Activated CD4-positive, alpha-beta T cell treated with anti-CD3 and anti-CD28 coated beads for 36 hours (primary cell): ENCODE data around the gene FYN. TPM values are rescaled to one million over a fixed set of nuclear protein-coding genes. Genes with fewer than 3 reads are reported as not detected.

Experiments used
- ATAC-seq: fragments of 200-7000 bp; cut with Tn5 transposase; one replicate; pipeline ENCODE4 v1.10.0; 2021; ENCODE audit warnings: mild to moderate bottlenecking, moderate library complexity
- CTCF ChIA-PET: fragments of 350-600 bp; sonication (Branson Sonifier 250); formaldehyde crosslinking; loops from one replicate; lab custom pipeline; 2021; ENCODE audit warnings: antibody characterized with exemption; lab: Charles Lee
- POLR2A ChIA-PET: fragments of 350-600 bp; sonication (Branson Sonifier 250); formaldehyde crosslinking; loops from one replicate; lab custom pipeline; 2021; ENCODE audit warnings: antibody characterized with exemption, inconsistent platforms; lab: Charles Lee
- DNase-seq: peaks from one replicate; pipeline ENCODE4 v3.0.0-alpha.2; 2020
- H3K27ac Mint-ChIP-seq: one replicate; pipeline ENCODE4 v1.8.0; 2021; ENCODE audit warnings: mixed read lengths
- H3K27me3 Mint-ChIP-seq: one replicate; pipeline ENCODE4 v1.8.0; 2021; ENCODE audit warnings: mixed read lengths
- H3K36me3 Mint-ChIP-seq: one replicate; pipeline ENCODE4 v1.8.0; 2021; ENCODE audit warnings: low read depth, mixed read lengths
- H3K4me1 Mint-ChIP-seq: one replicate; pipeline ENCODE4 v1.8.0; 2021; ENCODE audit warnings: mixed read lengths
- H3K4me3 Mint-ChIP-seq: one replicate; pipeline ENCODE4 v1.8.0; 2021; ENCODE audit warnings: mild to moderate bottlenecking, moderate library complexity, mixed read lengths
- H3K9me3 Mint-ChIP-seq: one replicate; pipeline ENCODE4 v1.8.0; 2021; ENCODE audit warnings: low read depth, mixed read lengths
- intact Hi-C, 2 experiments: fragments of 100-400 bp; cut with DNase I in 1 of 2; cut with micrococcal nuclease in 1 of 2; formaldehyde crosslinking; loops; one replicate each; pipeline versions ENCODE4 v1.14.2 to v1.15.1; 2022 to 2024; cut with DNase I, micrococcal nuclease
- total RNA-seq, 2 experiments: library from RNA; stranded (reverse); gene quantifications; one replicate each; pipeline ENCODE4 v1.2.3, GENCODE V29; 2021

The FYN gene
- total RNA-seq, 2 experiments from 2014 or later, result 345 to 504 TPM

GRCh38 chr6:111865909-111866546, 7.2 kb downstream of the FYN start:
- Mint-ChIP-seq H3K4me3 (peak overlapping the region; percentile 98), H3K27ac (peak overlapping the region; percentile 96), H3K36me3 (peaks cover 66% of the 10 kb centered on the region), H3K27me3 (no peaks in the 10 kb centered on the region), H3K4me1 (peaks cover 95% of the 10 kb centered on the region), H3K9me3 (no peaks in the 10 kb centered on the region)
- peak; percentile 28 for DNase-seq
- ChIA-PET POLR2A (interaction anchor here (0.8 to 3.1 kb wide), 7 partner anchors 22 to 151 kb away, joined by 3 to 12 read pairs (median 4); no protein-coding TSS in a partner anchor), CTCF (interaction anchor here (1.1 to 2.8 kb wide), 8 partner anchors 11 to 156 kb away, joined by 3 to 11 read pairs (median 5); no protein-coding TSS in a partner anchor)
- intact Hi-C loops, result loop anchor here (1.0 kb wide), 2 partner anchors 20 to 28 kb away; no protein-coding TSS in a partner anchor
- ATAC-seq, result peak; percentile 37

GRCh38 chr6:111865049-111865585, 8.1 kb downstream of the FYN start:
- POLR2A ChIA-PET, result interaction anchor here (0.7 to 3.1 kb wide), 9 partner anchors 20 to 152 kb away, joined by 3 to 13 read pairs (median 6); no protein-coding TSS in a partner anchor
- peak overlapping the region; percentile 96 for H3K27ac Mint-ChIP-seq
- H3K4me1 Mint-ChIP-seq, result peaks cover 99% of the 10 kb centered on the region
- ATAC-seq (no peak), DNase-seq (no peak)
- H3K27me3 Mint-ChIP-seq, result no peaks in the 10 kb centered on the region
- H3K4me3 Mint-ChIP-seq, result peak overlapping the region; percentile 98
- peaks cover 68% of the 10 kb centered on the region for H3K36me3 Mint-ChIP-seq
- H3K9me3 Mint-ChIP-seq, result no peaks in the 10 kb centered on the region
- CTCF ChIA-PET, result interaction anchor here (0.8 to 2.1 kb wide), 11 partner anchors 10 to 178 kb away, joined by 3 to 6 read pairs (median 3); no protein-coding TSS in a partner anchor
- intact Hi-C loops, result loop anchor here (1.0 kb wide), 2 partner anchors 19 to 27 kb away; no protein-coding TSS in a partner anchor

- H3K27ac Mint-ChIP-seq, result peak overlapping the region; percentile 96
- POLR2A ChIA-PET, result interaction anchor here (0.7 to 3.1 kb wide), 8 partner anchors 9 to 105 kb away, joined by 3 to 13 read pairs (median 6); partner anchors contain the start of gene FYN
- intact Hi-C loops, result loop anchor here (1.0 kb wide), 3 partner anchors 18 to 40 kb away; no protein-coding TSS in a partner anchor
Measured at GRCh38 chr6:111864138-111865048, 8.9 kb downstream of the FYN start.

GRCh38 chr6:111862741-111863140, 10.5 kb downstream of the FYN start:
- Mint-ChIP-seq H3K27ac (peak overlapping the region; percentile 91), H3K9me3 (no peaks in the 10 kb centered on the region), H3K4me3 (no peak overlapping the region), H3K36me3 (peaks cover 64% of the 10 kb centered on the region), H3K4me1 (peaks cover 100% of the 10 kb centered on the region), H3K27me3 (no peaks in the 10 kb centered on the region)
- no peak for DNase-seq
- ATAC-seq, result no peak
- intact Hi-C loops, result no loop called here
- CTCF ChIA-PET, result interaction anchor here (0.7 to 2.5 kb wide), 4 partner anchors 10 to 38 kb away, joined by 3 to 10 read pairs (median 3); partner anchors contain the start of gene FYN
- POLR2A ChIA-PET, result interaction anchor here (0.5 to 1.6 kb wide), 3 partner anchors 11 to 19 kb away, joined by 3 to 7 read pairs (median 3); no protein-coding TSS in a partner anchor

More at GRCh38 chr6:111864138-111865048, 8.9 kb downstream of the FYN start:
- ATAC-seq, result peak; percentile 28
- Mint-ChIP-seq H3K9me3 (no peaks in the 10 kb centered on the region), H3K27me3 (no peaks in the 10 kb centered on the region), H3K4me3 (peak overlapping the region; percentile 57), H3K36me3 (peaks cover 62% of the 10 kb centered on the region), H3K4me1 (peaks cover 99% of the 10 kb centered on the region)
- no peak for DNase-seq
- CTCF ChIA-PET, result interaction anchor here (0.8 to 2.1 kb wide), 12 partner anchors 9 to 179 kb away, joined by 3 to 6 read pairs (median 4); no protein-coding TSS in a partner anchor

- ChIA-PET CTCF (interaction anchor here (0.7 to 2.5 kb wide), 5 partner anchors 10 to 53 kb away, joined by 3 to 10 read pairs (median 3); no protein-coding TSS in a partner anchor), POLR2A (interaction anchor here (0.5 to 1.6 kb wide), 8 partner anchors 8 to 145 kb away, joined by 3 to 7 read pairs (median 4); no protein-coding TSS in a partner anchor)
- no peaks in the 10 kb centered on the region for H3K9me3 Mint-ChIP-seq
- no peaks in the 10 kb centered on the region for H3K27me3 Mint-ChIP-seq
- peak overlapping the region; percentile 30 for H3K4me3 Mint-ChIP-seq
- H3K4me1 Mint-ChIP-seq, result peaks cover 100% of the 10 kb centered on the region
- H3K27ac Mint-ChIP-seq, result peak overlapping the region; percentile 91
- no peak for ATAC-seq
- DNase-seq, result no peak
- intact Hi-C loops, result no loop called here
- peaks cover 61% of the 10 kb centered on the region for H3K36me3 Mint-ChIP-seq
Measured at GRCh38 chr6:111862314-111862713, 10.9 kb downstream of the FYN start.

- Mint-ChIP-seq H3K27me3 (no peaks in the 10 kb centered on the region), H3K36me3 (peaks cover 59% of the 10 kb centered on the region), H3K4me1 (peaks cover 100% of the 10 kb centered on the region), H3K9me3 (no peaks in the 10 kb centered on the region), H3K27ac (peak overlapping the region; percentile 91), H3K4me3 (peak overlapping the region; percentile 20)
- intact Hi-C loops, result no loop called here
- ATAC-seq (peak; percentile 40), DNase-seq (peak; percentile 48)
- ChIA-PET CTCF (interaction anchor here (0.7 to 2.5 kb wide), 4 partner anchors 12 to 52 kb away, joined by 3 to 10 read pairs (median 6); no protein-coding TSS in a partner anchor), POLR2A (interaction anchor here (0.6 to 1.6 kb wide), 9 partner anchors 9 to 256 kb away, joined by 3 to 7 read pairs (median 4); partner anchors contain the start of gene TRAF3IP2)
Measured at GRCh38 chr6:111861431-111861885, 11.8 kb downstream of the FYN start.

- no peak for ATAC-seq
- intact Hi-C loops, result no loop called here
- ChIA-PET CTCF (interaction anchor here (0.5 to 1.4 kb wide), 6 partner anchors 10 to 213 kb away, joined by 3 to 8 read pairs (median 3); partner anchors contain the start of gene FYN), POLR2A (interaction anchor here (0.9 to 2.8 kb wide), 2 partner anchors 15 to 158 kb away, joined by 4 to 10 read pairs; no protein-coding TSS in a partner anchor)
- no peaks in the 10 kb centered on the region for H3K9me3 Mint-ChIP-seq
- peak overlapping the region; percentile 91 for H3K27ac Mint-ChIP-seq
- peaks cover 54% of the 10 kb centered on the region for H3K36me3 Mint-ChIP-seq
- H3K27me3 Mint-ChIP-seq, result no peaks in the 10 kb centered on the region
- H3K4me1 Mint-ChIP-seq, result peaks cover 98% of the 10 kb centered on the region
- peak overlapping the region; percentile 34 for H3K4me3 Mint-ChIP-seq
- no peak for DNase-seq
Measured at GRCh38 chr6:111858347-111858746, 14.9 kb downstream of the FYN start.

GRCh38 chr6:111857674-111858337, 15.4 kb downstream of the FYN start:
- DNase-seq (no peak), ATAC-seq (no peak)
- peaks cover 58% of the 10 kb centered on the region for H3K36me3 Mint-ChIP-seq
- H3K4me1 Mint-ChIP-seq, result peaks cover 98% of the 10 kb centered on the region
- intact Hi-C loops, result no loop called here
- H3K27me3 Mint-ChIP-seq, result no peaks in the 10 kb centered on the region
- CTCF ChIA-PET, result interaction anchor here (0.5 to 1.4 kb wide), 7 partner anchors 10 to 212 kb away, joined by 3 to 8 read pairs (median 3); no protein-coding TSS in a partner anchor
- H3K9me3 Mint-ChIP-seq, result no peaks in the 10 kb centered on the region
- H3K27ac Mint-ChIP-seq, result peak overlapping the region; percentile 91
- POLR2A ChIA-PET, result interaction anchor here (0.9 to 2.8 kb wide), 2 partner anchors 14 to 159 kb away, joined by 4 to 10 read pairs; no protein-coding TSS in a partner anchor
- H3K4me3 Mint-ChIP-seq, result peak overlapping the region; percentile 38

GRCh38 chr6:111855753-111856152, 17.5 kb downstream of the FYN start:
- ChIA-PET POLR2A (no interaction called here), CTCF (interaction anchor here (1.1 to 4.5 kb wide), 6 partner anchors 10 to 146 kb away, joined by 4 to 22 read pairs (median 4); no protein-coding TSS in a partner anchor)
- peaks cover 60% of the 10 kb centered on the region for H3K36me3 Mint-ChIP-seq
- H3K4me3 Mint-ChIP-seq, result no peak overlapping the region
- peaks cover 98% of the 10 kb centered on the region for H3K4me1 Mint-ChIP-seq
- H3K27me3 Mint-ChIP-seq, result no peaks in the 10 kb centered on the region
- H3K27ac Mint-ChIP-seq, result peak overlapping the region; percentile 70
- intact Hi-C loops, result no loop called here
- no peaks in the 10 kb centered on the region for H3K9me3 Mint-ChIP-seq
- ATAC-seq (no peak), DNase-seq (no peak)
